GM19238 (cell line): ENCODE measurements around the gene CLIC3.

Source experiments
- DNase-seq: peaks from one replicate; pipeline ENCODE4 v3.0.0; 2011; ENCODE audit warnings: low spot score; ENCODE audit not compliant: insufficient read length

Gene CLIC3

GRCh38 chr9:136981588-136982231 lies 14.7 kb downstream of the CLIC3 start:
- DNase-seq = no peak

DNA sequence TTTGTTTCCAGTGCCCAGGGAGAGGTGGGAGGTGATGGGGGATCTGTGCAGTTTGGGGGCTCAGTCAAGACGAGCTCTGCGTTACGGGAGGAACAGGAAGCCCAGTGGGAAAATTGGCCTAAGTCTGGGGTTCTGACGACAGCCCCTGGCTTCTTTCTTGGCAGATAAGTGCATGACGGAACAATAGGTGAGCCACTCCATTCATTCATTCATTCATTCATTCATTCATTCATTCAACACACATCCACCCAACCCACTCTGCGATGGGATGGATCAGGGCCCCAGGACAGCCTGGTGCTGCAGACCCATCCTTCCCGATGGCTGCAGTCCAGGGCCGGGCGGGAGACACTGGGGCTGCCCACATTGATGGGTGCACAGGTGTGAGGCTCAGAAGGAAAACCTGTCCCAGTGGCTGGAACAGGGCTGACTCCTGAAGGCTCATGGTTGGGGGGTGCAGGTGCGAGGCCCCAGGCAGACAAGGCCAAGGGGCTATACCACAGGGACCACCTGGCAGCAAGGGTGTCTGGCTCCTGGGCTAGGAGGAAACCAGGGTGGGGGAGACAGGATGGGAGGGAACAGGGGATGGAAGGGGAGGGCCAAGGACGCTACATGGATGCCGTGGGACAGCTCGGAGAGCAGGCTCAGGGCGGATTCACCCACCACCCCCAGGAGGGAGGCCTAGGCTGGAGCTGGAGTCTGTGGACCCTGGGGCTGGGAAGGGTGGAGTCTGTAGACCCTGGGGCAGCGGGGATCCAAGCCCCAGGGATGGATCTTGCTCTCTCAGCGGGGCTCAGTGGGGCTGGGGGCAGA lies 15.5 kb downstream of the CLIC3 start:
- DNase-seq = no peak

- no peak for DNase-seq
These were observed 16.4 kb downstream of the CLIC3 start for GRCh38 chr9:136979769-136980587.

GRCh38 chr9:136978865-136979544 lies 17.4 kb downstream of the CLIC3 start:
- DNase-seq = no peak

DNA sequence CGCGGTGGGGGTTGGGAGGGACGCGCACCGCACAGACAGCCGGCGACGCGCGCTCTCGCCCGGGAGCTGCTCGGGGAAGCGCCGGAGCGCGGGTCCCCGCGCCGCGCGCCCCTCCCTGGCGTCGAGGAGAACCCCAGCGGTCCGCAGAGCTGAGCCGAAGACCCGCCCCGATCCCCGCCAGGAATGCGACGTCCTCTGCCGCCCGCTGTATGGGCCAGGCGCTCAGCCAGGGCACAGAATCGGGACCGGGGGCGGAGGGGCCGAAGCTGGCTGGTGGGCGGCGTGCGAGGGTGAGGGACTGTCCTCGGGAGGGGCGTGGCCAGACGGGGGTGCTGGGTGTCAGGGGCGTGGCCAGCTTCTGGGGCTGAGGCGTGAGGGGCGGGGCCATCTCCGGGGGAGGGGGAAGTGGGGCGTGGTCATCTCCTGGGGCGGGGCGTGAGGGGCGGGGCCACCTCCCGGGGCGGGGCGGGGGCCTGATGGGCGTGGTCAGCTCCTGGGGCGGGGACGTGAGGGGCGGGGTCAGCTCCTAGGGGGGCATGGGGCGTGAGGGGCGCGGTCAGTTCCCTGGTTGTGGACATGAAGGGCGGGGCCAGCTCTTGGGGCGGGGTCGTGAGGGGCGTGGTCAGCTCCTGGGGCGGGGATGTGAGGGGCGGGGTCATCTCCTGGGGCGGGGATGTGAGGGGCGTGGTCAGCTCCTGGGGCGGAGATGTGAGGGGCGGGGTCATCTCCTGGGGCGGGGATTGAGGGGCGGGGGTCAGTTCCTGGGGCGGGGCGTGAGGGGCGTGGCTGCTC lies 18.1 kb downstream of the CLIC3 start:
- peak; percentile 56 for DNase-seq

- no peak for DNase-seq
These were observed 18.7 kb downstream of the CLIC3 start for GRCh38 chr9:136977649-136978072.

GRCh38 chr9:136977223-136977622 lies 19.1 kb downstream of the CLIC3 start, which contains the start of gene PTGDS:
PTGDS (plus strand) TSS chr9:136977504; CDS start chr9:136977579, 75 bp downstream.
- no peak for DNase-seq

DNA sequence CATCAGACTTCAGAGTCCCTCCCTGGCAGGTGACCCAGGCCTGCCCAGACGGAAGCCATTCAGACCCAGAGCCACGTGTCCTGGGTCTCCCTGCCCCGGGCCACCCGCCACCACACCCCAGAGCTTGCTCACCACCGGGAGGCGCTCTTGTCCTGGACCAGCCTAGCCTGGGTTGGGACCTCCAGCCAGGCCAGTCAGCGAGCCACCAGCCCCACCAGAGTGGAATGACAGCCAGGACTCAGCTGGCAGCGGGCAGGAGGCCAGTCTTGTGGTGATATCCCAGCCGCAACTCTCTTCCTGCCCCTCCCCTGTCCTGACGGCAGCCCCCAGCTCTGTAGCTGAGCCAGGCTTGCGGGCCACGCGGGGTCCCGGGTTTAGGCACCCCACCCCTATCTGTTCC lies 20.7 kb downstream of the CLIC3 start:
- DNase-seq = no peak

- DNase-seq = no peak
These were observed 21.4 kb downstream of the CLIC3 start for GRCh38 chr9:136974817-136975535.

GRCh38 chr9:136973618-136974617 lies 22.4 kb downstream of the CLIC3 start:
- DNase-seq = no peak

- DNase-seq = no peak
These were observed 23.6 kb downstream of the CLIC3 start for GRCh38 chr9:136972743-136973142.

- no peak for DNase-seq
These were observed 24.0 kb downstream of the CLIC3 start for GRCh38 chr9:136972335-136972734.

GRCh38 chr9:136971746-136972145 lies 24.6 kb downstream of the CLIC3 start:
- no peak for DNase-seq

DNA sequence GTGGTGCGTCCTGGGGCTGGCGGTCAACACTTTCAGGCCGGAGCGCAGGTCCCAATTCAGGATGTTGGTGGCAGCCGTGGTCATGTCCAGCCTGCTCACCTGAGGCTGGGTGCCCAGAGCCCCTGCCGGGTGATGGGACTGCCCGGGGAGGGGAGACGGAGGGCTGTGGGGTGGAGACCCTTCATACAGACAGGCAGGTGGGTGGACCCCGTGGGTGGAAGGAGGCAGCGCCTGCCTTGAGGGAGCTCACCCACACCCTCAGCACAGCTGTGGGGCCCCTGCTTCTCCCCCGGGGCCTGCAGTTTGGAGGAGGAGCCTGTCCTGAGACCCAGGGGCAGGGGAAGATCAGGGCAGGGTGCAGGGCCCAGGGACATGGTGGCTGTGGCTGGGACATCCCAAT lies 26.0 kb downstream of the CLIC3 start:
- DNase-seq = no peak

- no peak for DNase-seq
These were observed 26.6 kb downstream of the CLIC3 start for GRCh38 chr9:136969774-136970173.

- no peak for DNase-seq
These were observed 27.2 kb downstream of the CLIC3 start for GRCh38 chr9:136969150-136969549.

DNA sequence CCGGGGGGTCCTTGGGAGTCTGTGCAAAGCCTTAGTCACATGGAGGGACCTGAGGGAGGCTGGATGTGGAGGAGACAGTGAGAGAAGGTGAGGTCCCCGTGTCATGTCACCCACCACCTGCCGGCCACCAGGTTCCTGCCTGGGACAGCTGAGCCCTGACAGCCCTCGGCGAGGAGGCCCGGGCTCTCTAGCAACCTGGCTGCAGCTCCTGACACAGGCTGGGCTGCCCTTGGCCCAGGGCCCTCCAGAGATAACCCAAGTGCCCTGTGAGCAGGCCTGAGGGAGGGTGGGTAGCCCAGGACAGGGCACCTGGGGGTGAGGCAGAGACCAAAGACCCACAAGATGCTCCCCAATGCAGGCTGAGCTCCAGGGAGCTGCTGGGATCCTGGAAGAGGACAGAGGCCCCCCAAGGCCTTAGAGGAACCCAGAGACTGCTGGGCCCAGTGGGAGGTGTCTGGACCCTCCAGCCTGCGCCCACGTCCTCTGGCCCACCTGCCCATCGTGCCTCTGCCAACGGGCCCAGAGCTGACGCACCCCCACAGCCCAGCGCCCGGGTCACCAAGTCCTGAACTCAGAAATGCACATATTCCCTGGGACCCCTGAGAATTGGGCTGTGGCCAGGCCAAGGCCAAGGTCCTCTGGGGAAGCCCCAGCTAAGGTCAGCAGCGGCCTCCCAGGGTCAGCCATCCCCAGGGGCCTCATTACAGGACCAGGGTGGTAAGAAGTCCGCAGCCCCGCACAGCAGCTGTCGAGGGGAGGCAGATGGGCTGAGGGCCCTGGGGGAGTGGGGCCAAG lies 27.8 kb downstream of the CLIC3 start:
- DNase-seq = no peak
